Measurements from ENCODE around the gene BCL3. TPM values are rescaled to one million over a fixed set of nuclear protein-coding genes. Genes with fewer than 3 reads are reported as not detected.

Gene BCL3
- total RNA-seq, 1 donor from 2014 or later, result 2.1 TPM

GRCh38 chr19:44731081-44731480, 17.4 kb upstream of the BCL3 start:
- Histone ChIP-seq H3K4me3 (ENCODE audit: low read depth, low read length) (no peak overlapping the region), H3K36me3 (ENCODE audit: control insufficient read depth, insufficient read depth, low read length) (no peaks in the 10 kb centered on the region), H3K27me3 (ENCODE audit: control insufficient read depth, insufficient read depth, low read length) (no peaks in the 10 kb centered on the region)
- DNase-seq (ENCODE audit: low read depth) (no peak), FAIRE-seq (no peak)
- TF ChIP-seq, protein P1, sequence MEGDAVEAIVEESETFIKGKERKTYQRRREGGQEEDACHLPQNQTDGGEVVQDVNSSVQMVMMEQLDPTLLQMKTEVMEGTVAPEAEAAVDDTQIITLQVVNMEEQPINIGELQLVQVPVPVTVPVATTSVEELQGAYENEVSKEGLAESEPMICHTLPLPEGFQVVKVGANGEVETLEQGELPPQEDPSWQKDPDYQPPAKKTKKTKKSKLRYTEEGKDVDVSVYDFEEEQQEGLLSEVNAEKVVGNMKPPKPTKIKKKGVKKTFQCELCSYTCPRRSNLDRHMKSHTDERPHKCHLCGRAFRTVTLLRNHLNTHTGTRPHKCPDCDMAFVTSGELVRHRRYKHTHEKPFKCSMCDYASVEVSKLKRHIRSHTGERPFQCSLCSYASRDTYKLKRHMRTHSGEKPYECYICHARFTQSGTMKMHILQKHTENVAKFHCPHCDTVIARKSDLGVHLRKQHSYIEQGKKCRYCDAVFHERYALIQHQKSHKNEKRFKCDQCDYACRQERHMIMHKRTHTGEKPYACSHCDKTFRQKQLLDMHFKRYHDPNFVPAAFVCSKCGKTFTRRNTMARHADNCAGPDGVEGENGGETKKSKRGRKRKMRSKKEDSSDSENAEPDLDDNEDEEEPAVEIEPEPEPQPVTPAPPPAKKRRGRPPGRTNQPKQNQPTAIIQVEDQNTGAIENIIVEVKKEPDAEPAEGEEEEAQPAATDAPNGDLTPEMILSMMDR (IDR thresholded peaks at IDR 0.05; ENCODE audit: insufficient read depth, low read length, severe bottlenecking), result no peak

DNA sequence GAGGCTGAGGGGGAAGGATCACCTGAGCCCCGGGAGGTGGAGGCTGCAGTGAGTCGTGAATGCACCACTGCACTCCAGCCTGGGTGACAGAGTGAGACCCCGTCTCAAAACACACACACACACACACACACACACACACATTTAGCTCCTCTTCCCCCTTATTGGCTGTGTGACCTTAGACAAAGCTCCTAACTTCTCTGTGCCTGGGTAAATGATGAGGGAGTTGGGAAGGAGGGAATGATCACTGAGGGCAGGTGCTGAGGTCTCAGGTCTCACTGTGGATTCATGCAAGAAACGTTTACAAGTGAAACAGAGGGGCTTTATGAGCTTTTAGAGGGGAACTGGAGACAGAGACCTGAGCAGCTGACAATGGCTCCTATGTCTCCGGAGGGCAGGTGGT, 16.9 kb upstream of the BCL3 start:
- TF ChIP-seq, protein P1 (IDR thresholded peaks at IDR 0.05; ENCODE audit: insufficient read depth, low read length, severe bottlenecking), result no peak
- Histone ChIP-seq H3K36me3 (ENCODE audit: control insufficient read depth, insufficient read depth, low read length) (no peaks in the 10 kb centered on the region), H3K27me3 (ENCODE audit: control insufficient read depth, insufficient read depth, low read length) (no peaks in the 10 kb centered on the region), H3K4me3 (ENCODE audit: low read depth, low read length) (no peak overlapping the region)
- no peak for DNase-seq (ENCODE audit: low read depth)
- peak; percentile 28 for FAIRE-seq

- H3K27me3 ChIP-seq (ENCODE audit: control insufficient read depth, insufficient read depth, low read length), result no peaks in the 10 kb centered on the region
- DNase-seq (ENCODE audit: low read depth), result no peak
- no peaks in the 10 kb centered on the region for H3K36me3 ChIP-seq (ENCODE audit: control insufficient read depth, insufficient read depth, low read length)
- no peak overlapping the region for H3K4me3 ChIP-seq (ENCODE audit: low read depth, low read length)
- TF ChIP-seq, protein P1 (IDR thresholded peaks at IDR 0.05; ENCODE audit: insufficient read depth, low read length, severe bottlenecking), result no peak
- peak; percentile 28 for FAIRE-seq
These were observed 16.1 kb upstream of the BCL3 start for GRCh38 chr19:44732235-44733014.

- Histone ChIP-seq H3K4me3 (ENCODE audit: low read depth, low read length) (no peak overlapping the region), H3K27me3 (ENCODE audit: control insufficient read depth, insufficient read depth, low read length) (no peaks in the 10 kb centered on the region), H3K36me3 (ENCODE audit: control insufficient read depth, insufficient read depth, low read length) (no peaks in the 10 kb centered on the region)
- FAIRE-seq (no peak), DNase-seq (ENCODE audit: low read depth) (no peak)
- TF ChIP-seq, protein P1 (IDR thresholded peaks at IDR 0.05; ENCODE audit: insufficient read depth, low read length, severe bottlenecking), result no peak
These were observed 14.2 kb upstream of the BCL3 start for GRCh38 chr19:44734357-44734756.

DNA sequence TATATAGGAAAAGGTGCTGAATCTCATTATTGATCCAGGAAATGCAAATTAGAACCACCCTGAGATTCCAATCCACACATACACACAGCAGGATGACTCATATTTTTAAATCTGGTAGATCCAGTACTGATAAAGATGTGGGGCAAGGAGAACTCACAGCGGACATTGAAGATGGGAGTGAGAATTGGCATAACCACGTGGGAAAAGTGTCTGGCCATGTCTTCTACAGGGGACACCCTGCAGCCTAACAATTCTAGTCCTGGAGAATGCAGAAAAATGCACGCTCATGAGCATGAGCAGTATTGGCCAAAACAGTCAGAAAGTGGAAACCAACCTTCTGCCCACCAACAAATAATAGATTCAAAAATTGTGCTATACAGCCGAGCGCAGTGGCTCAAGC, 13.5 kb upstream of the BCL3 start:
- no peaks in the 10 kb centered on the region for H3K36me3 ChIP-seq (ENCODE audit: control insufficient read depth, insufficient read depth, low read length)
- DNase-seq (ENCODE audit: low read depth), result peak; percentile 66
- no peak for FAIRE-seq

More for the DNA sequence above, 13.5 kb upstream of the BCL3 start:
- TF ChIP-seq, protein P1 (IDR thresholded peaks at IDR 0.05; ENCODE audit: insufficient read depth, low read length, severe bottlenecking), result no peak
- no peak overlapping the region for H3K4me3 ChIP-seq (ENCODE audit: low read depth, low read length)
- no peaks in the 10 kb centered on the region for H3K27me3 ChIP-seq (ENCODE audit: control insufficient read depth, insufficient read depth, low read length)

Data from bronchial epithelial cell (primary cell).